Stomach (tissue), 4 donors: ENCODE measurements around the gene EEA1.

Experiments used
- CTCF ChIP-seq, 7 experiments: fragments of 450-650 bp in 4 of 7; fragments of 200-600 bp in 3 of 7; sonication (generic) in 3 of 7; IDR thresholded peaks; one replicate each; pipeline ENCODE4 v1.5.1; 2016 to 2019; ENCODE audit warnings: antibody characterized with exemption in 7 of 7, control low read depth in 2 of 7, mild to moderate bottlenecking in 1 of 7
- EP300 ChIP-seq: sonication (generic); formaldehyde crosslinking; IDR thresholded peaks from one replicate; pipeline ENCODE4 v1.6.1; 2017; ENCODE audit warnings: antibody characterized with exemption
- POLR2A ChIP-seq, 4 donors: fragments of 450-650 bp; IDR thresholded peaks; one replicate each; pipeline ENCODE4 v1.6.1; 2016; ENCODE audit warnings: antibody characterized with exemption in 4 of 4, control low read depth in 2 of 4, mild to moderate bottlenecking in 1 of 4, moderate library complexity in 1 of 4
- POLR2AphosphoS5 ChIP-seq, 3 donors: sonication (generic); formaldehyde crosslinking; IDR thresholded peaks; one replicate each; pipeline ENCODE4 v1.6.1; 2016; ENCODE audit warnings: antibody characterized with exemption in 3 of 3

GRCh38 chr12:92810370-92810769 lies 118.7 kb downstream of the EEA1 start:
- TF ChIP-seq CTCF (IDR thresholded peaks at IDR 0.05): no peak
- TF ChIP-seq POLR2A (IDR thresholded peaks at IDR 0.05): no peak
- no peak for TF ChIP-seq EP300
- no peak for TF ChIP-seq POLR2AphosphoS5 (IDR thresholded peaks at IDR 0.05)
